DND-41 (cell line): ENCODE measurements around the gene SNX19.

Experiments used
- EZH2 ChIP-seq: IDR thresholded peaks from 3 replicates; pipeline ENCODE4 v1.6.1; 2012; ENCODE audit warnings: borderline replicate concordance, low read depth, mild to moderate bottlenecking, moderate library complexity, low read length, inconsistent platforms; ENCODE audit not compliant: severe bottlenecking
- TF ChIP-seq, protein P1 (sequence below): IDR thresholded peaks from 2 replicates; pipeline ENCODE4 v1.5.1; 2012; ENCODE audit warnings: borderline replicate concordance, low read length, moderate library complexity, mild to moderate bottlenecking; ENCODE audit not compliant: poor library complexity, severe bottlenecking; ENCODE audit errors: extremely low read depth

GRCh38 chr11:130916910-130917309, 631 bp upstream of the SNX19 start:
- TF ChIP-seq, protein P1, sequence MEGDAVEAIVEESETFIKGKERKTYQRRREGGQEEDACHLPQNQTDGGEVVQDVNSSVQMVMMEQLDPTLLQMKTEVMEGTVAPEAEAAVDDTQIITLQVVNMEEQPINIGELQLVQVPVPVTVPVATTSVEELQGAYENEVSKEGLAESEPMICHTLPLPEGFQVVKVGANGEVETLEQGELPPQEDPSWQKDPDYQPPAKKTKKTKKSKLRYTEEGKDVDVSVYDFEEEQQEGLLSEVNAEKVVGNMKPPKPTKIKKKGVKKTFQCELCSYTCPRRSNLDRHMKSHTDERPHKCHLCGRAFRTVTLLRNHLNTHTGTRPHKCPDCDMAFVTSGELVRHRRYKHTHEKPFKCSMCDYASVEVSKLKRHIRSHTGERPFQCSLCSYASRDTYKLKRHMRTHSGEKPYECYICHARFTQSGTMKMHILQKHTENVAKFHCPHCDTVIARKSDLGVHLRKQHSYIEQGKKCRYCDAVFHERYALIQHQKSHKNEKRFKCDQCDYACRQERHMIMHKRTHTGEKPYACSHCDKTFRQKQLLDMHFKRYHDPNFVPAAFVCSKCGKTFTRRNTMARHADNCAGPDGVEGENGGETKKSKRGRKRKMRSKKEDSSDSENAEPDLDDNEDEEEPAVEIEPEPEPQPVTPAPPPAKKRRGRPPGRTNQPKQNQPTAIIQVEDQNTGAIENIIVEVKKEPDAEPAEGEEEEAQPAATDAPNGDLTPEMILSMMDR: no peak
- TF ChIP-seq EZH2: no peak
